Myocyte (in vitro differentiated cells): ENCODE data around the gene ABCB4. TPM values are rescaled to one million over a fixed set of nuclear protein-coding genes. Genes with fewer than 3 reads are reported as not detected.

Source experiments
- DNase-seq: peaks from one replicate; pipeline ENCODE4 v3.0.0-alpha.2; 2012; ENCODE audit warnings: low read depth
- total RNA-seq: library from RNA; depleted of rRNA; stranded (reverse); fragments of >200 nt; gene quantifications from 2 replicates; pipeline ENCODE4 v1.2.3, GENCODE V29; 2014

The ABCB4 gene
- total RNA-seq, 1 donor from 2014 or later = 0.96 TPM

DNA sequence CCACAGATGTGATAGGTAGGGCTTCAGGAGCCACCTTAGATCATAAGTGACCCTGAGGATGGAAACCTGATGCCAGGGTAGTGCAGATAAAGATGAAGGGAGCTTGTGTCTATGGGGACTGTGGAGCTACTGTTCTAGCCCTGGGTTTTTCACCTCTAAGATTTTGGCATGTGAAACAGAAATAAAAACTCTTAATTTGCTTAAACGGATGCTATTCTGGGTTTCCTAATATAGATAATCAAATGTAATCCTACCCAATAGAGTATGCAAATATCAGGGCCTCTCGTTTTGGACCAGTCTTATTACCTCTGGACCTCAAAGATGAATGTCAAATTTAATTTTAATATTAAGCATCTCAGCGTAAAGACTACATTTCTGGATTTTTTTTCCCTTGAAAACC lies 49.3 kb downstream of the ABCB4 start:
- DNase-seq = no peak

DNA sequence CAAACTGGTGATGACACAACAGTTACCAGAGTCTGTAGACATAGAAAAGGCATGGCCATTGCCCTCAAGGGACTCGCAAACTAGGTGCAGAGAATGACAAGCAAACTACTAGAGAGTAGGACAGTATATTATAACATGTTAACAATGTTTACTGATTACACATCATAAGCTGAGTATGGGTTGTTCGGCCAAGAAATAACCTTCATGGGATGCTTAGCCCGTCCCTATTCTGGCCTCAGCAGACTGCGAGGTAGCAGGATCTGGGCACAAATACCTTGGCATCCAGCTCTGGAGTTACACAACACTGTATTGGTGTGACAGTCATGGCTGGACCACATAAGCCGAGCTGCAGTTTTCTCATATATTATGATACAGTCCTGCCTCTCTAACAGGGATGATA lies 51.4 kb downstream of the ABCB4 start:
- no peak for DNase-seq

DNA sequence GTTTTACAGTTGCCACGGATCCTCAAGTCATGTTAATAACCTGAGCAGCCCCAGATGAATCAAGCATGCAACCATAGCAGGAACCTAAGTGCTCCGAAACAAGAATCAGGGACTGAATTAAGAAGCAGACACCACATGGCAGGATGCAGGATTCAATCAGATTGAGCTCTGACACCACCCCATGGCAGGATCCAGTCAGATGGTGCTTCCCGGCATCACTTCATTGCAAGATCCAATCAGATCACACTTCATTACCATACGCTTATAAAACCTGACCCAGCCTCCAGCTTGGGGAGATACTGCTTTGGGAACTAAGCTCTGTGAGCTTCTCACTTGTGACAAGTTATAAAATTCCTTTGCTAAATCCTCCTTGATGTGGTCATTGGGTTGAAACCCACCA lies 55.3 kb downstream of the ABCB4 start:
- no peak for DNase-seq

DNA sequence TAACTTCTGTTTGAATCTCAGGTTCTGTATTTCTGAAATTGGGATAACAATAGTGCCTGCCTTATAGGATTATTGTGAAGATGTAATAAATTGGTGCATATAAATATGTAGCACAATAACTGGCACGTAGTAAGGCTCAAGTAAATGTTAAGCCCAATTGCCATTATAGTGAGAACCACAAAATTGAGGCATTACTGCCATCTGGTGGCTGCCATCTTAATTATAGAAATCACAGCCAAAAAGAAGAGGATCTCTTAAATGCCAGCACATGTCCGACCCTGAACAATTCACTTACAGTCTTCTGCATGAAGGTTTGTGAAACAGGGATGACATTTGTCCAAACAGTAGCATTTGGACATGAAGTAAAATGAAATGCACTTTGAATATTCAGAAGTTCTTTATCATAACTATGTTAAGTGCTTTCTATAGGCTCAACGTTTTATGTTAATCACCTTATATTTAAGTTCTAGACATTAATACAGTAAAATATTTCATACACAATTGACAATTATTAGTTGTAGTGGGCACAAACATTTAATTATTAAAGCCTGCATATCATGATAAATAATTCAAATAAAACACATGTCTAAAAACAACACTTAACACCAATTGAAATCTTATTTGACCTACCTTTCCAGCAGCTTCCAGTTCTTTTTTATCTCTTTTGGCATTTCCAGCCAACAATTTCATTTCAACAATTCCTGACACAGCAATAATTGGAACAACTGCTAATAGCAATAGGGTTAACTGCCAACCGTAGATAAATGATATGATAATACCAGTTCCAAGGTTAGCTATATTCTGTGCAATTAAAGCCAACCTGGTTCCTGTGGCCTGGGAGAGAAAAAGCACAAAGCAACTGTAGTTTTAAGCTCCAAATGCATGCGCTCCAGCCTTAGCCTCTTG lies 58.5 kb downstream of the ABCB4 start:
- DNase-seq = peak; percentile 83

DNA sequence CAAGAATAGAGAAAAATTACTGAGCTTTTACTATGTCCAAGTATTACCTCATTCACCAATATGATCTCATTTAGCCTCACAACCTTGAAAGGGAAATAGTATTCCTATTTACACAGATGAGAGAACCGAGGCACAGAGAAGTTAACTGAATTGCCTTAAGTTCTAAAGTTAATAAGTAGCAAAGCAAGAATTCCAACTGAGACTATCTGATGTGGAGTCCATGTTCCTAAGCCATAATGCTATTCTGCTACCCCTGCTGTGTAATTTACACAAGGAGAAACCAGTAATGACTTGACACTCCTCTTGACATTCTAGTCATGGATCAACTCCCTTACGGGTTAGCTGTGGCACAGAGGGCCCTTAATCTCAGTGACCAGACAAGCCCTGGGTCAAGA lies 60.7 kb downstream of the ABCB4 start:
- no peak for DNase-seq

DNA sequence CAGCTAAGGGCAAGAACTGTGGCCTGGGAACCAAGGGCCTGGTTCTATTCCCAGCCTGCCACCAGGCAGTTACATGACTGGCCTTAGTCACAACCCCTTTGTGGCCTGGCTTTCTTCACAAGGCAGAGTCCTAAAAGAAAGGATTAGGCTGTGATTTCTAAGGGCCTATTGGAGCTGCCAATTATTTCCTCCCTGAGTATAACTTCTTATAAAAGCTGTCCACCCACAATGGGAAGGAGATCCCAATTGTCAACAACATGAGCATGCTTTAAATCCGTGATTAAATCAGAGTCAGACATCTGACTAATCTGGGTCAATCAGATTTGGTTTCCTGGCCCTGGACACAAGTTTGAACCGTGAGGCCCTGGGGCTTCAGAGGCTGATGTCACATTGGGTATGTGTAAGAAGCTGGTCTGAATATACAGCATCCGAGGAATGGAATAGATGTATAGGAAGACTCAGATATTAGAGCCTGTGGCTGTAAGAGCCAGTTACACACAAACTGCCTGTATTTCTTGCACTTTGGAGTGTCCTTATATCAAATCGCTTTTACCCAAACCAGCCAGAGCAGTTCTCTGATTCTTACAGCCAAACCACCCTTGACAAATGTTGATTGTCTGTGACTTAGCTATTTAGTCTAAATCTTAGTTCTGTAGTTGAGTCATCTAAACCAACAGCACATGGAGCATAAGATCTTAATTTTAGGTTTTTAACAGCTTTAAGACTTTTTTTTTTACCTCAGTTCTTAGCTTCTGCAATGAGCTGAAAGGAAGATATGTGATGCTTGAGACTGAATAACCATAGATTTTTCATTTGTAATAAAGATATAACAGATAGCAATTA lies 61.3 kb downstream of the ABCB4 start:
- peak; percentile 77 for DNase-seq

DNA sequence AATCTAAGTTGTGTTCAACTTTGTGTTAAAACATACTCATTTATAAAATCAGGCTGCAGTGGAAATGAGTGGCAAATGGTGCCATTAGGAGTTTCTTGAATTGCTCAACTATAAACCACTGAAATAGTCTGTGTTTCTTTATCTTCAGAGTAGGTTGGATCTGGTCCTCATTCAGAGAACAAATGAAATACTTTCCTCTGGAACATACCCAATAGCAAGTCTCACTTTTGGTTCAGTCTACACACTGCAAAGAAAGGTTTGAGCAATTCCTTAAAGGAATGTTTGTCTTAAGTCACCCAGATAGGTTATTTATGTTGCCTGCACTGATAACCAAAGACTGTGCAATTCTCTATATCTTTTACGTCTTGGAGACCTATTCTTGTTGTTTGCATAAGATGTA lies 62.5 kb downstream of the ABCB4 start:
- no peak for DNase-seq

DNA sequence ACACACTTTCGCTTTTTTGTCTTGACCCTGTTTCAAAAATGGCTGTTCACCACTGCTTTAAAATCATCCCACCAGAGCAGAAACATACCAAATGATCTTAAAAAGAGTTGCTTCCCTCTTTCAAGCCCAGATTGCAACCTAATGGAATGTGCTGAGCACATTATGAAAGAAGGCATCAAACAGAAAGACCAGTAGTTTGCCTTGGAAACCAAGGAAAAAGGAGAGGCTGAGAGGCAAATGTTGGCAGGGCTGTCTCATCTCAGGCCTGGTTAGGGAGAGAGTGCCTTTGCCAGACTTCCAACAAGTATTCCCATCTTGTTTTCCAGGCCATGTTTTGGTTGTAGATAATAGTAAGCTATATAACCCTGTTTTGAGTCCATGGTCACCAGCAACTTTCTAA lies 64.3 kb downstream of the ABCB4 start:
- no peak for DNase-seq

DNA sequence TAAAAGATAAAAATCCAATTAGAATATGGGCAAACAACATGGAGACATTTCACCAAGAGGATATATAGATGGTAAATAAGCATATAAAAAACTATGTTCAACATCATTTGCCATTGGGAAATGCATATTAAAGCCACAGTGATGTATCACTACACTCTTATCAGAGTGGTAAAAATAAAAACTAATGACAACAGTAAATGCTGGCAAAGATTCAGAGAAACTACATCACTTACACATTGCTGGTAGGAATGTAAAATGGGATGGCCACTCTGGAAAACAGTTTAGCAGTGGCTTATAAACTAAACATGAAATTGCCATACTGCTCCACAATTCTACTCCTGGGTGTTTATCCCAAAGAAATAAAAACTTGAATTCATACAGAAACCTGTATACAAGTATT lies 70.8 kb downstream of the ABCB4 start:
- DNase-seq = no peak

DNA sequence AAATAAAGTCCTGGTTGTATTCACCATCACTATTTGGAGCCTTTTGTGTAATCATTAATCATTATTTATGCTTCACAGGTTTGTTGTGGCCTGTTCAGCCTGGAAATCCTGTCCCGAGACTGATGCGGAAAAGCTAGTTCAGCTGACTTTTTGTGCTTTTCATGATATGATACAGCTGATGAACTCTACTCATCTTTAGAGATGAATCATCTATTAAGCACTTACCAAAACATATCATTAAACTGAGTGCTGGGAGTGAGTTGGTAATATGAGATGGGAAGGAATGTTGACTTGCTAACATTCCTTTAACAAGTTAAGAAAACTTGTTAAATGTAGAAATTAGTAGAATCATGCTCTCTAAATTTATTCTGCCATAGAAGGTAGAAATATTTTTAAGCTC lies 77.0 kb downstream of the ABCB4 start:
- DNase-seq = peak; percentile 62

DNA sequence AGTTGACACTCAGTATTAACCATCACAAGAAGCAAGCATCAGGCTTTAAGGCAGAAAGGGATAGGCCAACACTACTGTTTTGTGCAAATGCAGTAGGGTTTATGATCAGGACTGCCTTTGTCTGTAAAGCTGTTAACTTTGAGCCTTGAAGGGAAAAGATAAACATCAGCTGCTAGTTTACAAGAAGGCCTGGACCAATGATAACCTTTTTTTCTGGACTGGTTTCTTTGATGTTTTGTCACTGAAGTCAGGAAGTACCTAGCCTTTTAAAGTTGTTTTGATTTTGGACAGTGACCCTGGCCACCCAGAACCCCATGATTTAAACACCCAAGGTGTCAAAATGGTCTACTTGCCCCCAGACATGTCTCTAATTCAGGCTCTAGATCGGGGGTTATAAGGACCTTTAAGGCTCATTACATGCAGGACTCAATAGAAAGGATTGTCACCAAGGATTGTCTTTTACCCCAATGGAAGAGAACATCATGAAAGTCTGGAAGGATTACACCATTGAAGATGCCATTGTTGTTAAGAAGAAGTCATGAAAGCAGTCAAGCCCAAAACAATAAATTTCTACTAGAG lies 79.9 kb downstream of the ABCB4 start:
- DNase-seq = no peak

DNA sequence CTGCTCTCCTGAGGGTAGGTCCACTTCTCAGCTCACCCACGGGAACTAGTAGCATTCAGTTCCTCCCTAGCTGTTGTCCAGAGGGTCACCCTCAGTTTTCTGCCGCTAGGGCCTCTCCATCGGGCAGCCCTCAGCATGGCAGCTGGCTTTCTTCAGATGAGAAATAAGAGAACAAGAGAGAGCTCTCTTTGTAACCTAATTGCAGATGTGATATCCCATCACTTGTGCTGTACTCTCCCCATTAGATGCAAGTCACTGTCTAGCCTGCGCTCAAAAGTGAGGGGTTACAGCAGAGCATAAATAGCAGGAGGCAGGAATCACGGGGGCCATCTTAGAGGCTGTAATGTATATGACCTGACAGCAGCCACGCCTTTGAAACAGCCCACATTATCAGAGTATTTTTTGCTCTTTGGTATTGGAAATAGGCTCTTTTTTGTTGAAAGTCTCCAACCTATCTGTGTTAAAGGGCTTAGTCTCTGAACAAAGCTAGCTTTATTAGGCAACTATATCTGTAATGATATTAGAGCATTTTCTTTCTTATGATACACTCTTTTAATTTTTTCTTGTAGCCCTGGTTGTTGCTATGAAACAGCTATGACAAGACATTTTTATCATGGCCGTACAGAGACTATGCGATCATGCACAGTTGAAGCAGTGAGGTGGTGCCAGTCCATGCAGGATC lies 84.3 kb downstream of the ABCB4 start:
- DNase-seq = no peak

DNA sequence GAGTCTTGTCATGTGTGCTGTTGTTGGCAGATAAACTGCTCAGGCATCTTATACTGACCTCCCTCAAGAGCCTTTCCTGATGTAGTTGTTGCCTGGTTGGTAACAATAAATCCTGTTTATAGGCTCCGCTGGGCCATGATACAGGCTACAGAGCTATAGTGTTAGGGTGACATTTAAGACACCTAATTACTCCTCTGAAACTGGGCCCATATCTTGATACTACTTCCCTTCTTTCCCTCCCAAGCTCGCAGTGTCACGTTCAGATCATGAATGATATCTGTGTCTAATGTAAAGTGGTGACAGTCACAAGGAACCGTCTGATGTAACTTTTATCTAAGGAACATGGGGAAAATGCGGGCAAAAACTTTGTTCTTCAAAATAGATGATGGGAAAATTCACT lies 94.6 kb downstream of the ABCB4 start:
- DNase-seq = no peak

DNA sequence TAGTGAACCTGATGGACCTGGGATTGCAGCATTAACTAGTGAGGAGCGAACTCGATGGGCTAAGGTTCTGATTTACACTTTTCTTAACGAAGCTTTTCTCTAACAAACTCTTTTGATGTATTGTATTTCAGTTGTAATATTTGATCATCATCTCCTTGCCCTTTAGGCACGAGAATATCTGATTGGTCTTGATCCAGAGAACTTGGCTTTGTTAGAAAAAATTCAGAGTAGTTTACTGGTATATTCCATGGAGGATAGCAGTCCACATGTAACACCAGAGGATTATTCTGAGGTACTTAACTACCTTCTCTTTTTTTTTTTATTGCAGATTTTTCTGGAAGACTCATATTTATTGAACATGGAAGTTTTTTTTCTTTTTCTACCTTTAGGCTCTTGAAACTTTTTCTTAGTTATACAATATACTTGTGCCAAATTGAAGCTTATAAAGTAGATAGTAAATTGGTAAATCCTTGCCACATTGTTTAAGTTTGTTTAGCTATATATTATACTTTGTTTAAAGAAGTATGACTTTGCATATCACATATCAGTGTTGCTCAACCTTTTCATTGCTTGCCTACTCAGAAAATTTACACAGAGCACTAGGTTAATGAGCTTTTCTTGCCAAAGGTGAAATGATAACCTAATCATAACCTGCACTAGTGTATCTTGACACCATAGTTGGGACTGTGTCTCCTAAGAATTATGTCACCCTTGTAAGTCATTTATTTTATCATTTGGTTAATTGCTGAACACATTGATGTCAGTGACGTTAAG lies 99.6 kb downstream of the ABCB4 start:
- DNase-seq = no peak

DNA sequence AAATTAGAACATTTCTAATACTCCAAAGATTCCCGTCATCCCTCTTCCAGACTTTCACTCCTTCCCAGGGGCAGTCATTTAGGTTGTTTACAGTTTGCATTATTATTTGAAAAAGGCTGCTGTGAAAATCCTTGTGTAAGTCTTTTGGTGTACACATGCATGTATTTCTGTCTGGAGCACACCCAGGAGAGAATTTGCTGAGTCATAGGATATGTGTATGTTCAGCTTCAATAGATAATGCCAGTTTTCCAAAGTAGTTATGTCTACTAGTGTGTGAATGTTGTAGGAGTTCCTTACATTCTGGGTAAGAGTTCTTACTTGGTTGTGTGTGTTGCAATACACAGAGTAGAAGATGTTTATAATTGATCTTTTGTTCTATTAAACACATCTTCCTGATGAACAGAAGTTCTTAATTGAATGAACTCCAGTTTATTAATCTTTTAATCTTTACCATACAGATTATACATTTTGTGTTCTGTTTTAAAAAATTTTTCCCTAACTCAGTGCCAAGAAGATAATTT lies 104.8 kb downstream of the ABCB4 start:
- peak; percentile 3 for DNase-seq

DNA sequence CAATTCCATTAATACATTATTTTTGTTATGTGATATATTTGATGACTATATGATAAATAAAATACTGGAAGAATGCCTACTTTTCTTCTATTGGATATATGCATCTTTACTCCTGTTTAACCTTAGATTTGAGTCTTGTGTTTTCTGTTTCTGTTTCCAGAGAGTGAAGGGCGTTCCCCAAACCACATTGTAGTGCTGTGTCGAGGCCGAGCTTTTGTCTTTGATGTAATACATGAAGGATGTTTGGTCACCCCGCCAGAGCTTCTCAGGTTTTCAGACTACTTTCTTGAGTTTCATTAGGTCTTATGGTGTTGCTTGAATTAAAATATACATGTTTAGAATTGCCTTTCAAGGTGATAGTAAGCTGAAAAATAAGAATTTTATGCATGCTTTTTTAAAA lies 106.3 kb downstream of the ABCB4 start:
- peak; percentile 6 for DNase-seq

DNA sequence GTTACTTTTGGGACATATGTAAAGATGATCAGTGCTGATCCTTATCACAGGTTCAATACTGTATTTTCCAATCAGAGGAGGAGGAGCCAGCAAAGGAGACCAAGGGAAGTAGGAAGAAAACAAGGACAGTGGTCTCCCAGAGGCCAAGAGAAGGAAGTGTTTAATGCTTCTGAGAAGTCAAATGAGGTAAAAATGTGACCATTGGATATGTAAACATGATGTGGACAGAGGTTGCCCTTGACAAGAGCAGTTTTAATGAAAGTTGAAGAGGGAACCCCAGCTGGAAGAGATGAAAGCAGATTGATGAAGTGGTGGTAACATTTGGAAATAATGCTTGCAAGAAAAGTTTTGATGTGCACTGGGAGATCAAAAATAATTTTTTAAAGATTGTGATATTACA lies 111.2 kb downstream of the ABCB4 start:
- DNase-seq = no peak

DNA sequence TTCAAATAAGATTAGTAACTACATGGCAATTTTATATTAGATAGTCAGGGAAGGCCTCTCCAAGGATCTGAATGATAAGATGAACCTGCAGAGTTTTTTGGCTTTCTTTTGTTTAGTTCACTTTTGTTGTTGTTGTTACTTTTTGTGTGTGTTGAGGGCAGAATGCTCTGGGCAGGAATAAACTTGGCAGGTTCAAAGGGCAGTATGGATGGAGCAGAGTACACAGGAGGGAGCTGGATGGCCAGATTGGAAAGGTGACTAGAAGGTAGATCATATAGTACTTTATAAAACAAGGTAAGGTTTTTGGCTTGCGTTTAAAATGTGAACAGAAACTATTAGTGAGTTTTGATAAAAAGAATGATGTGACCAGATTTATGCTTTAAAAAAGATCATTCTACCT lies 112.1 kb downstream of the ABCB4 start:
- no peak for DNase-seq

DNA sequence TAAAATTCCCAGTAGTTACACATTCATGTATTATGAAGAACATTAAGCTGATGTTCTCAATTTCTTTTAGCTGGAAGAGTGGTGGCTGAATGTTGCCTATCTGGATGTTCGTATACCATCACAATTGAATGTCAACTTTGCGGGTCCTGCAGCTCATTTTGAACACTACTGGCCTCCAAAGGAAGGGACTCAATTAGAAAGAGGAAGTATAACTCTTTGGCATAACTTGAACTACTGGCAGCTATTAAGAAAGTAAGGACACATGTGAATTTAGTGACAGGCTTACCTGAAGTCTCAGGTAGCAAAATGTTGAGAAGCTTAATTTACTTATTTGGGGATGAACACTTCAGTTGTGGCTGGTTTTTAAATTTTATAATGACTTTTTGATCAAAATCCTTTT lies 114.2 kb downstream of the ABCB4 start:
- no peak for DNase-seq

DNA sequence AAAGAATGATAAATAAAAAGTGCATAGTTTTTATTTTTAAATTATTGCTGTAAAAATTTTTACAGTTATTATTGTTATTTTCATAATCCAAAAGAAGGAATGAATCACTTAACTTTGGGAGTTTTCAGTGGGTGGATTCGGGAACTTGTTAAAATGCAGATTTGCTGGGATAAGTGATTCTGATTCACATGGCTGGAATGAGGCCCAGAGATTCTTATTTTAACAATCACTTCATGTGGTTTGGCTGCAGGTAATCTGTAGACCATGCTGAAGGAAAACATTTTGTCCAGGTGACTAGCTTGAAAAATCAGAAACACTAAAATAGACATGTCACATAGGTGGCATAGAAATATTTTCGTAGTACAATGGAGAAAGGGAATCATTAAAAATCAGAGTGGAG lies 116.1 kb downstream of the ABCB4 start:
- DNase-seq = no peak

DNA sequence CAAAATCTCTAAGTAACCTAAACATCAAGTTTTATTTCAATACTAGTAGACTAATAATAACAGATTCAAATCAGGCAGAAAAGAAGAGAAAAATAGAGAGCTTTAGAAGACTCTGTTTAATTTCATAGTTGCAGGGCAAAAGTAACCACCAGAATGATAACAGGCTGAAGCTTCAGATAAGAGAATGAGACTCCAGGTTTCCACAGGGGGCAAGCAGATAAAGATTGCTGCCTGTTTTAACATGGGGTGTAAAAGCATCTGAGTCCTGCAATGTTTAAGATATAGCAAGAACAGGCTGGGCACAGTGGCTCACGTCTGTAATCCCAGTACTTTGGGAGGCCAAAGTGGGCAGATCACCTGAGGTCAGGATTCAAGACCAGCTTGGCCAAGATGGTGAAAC lies 119.0 kb downstream of the ABCB4 start:
- DNase-seq = no peak
